ENCODE results near the gene GALNT15.

DNA sequence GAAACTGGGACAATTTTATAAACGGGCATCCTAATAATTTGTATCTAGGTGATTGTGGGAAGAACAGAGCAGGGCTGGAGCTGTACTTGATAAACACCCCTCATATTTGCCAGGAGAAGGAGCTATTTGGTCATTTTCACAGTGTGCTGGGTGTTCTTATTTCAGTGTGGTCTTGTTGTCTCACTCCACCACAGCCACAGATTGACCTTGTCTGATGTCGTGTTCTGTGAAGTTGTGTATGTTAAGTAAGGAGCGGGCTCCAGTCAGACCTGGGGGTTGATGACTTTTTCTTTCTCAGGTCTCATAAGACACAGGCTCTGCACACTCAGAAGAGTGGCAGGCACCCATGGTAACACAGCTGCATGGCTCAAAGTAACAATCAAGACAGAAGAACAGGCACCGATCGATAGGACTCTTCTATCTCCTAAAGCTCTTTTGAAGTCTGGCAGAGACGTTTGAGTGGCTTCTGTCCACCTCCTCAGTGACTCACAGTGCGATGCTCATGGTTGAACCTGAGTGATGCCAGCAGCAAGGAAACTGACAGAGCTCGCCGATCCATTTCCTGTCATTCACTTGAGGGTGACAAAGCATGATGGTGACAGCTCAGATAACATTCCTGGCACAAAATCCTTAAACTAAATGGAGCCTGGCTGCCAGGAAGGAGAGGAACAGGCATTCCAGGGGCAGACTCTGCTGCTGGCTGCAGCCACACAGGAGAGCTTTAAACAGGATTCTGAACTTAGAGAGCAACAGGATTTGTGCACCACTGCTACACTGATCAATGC lies 69.4 kb downstream of the GALNT15 start:
- TF ChIP-seq, protein P1, sequence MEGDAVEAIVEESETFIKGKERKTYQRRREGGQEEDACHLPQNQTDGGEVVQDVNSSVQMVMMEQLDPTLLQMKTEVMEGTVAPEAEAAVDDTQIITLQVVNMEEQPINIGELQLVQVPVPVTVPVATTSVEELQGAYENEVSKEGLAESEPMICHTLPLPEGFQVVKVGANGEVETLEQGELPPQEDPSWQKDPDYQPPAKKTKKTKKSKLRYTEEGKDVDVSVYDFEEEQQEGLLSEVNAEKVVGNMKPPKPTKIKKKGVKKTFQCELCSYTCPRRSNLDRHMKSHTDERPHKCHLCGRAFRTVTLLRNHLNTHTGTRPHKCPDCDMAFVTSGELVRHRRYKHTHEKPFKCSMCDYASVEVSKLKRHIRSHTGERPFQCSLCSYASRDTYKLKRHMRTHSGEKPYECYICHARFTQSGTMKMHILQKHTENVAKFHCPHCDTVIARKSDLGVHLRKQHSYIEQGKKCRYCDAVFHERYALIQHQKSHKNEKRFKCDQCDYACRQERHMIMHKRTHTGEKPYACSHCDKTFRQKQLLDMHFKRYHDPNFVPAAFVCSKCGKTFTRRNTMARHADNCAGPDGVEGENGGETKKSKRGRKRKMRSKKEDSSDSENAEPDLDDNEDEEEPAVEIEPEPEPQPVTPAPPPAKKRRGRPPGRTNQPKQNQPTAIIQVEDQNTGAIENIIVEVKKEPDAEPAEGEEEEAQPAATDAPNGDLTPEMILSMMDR (optimal IDR thresholded peaks at IDR 0.05 in 1 of 3, IDR thresholded peaks at IDR 0.05 in 1 of 3, conservative IDR thresholded peaks at IDR 0.05 in 1 of 3; ENCODE audit: extremely low read depth in 1 of 3, insufficient read depth in 2 of 3, low read length in 3 of 3): no peak
- no peak for TF ChIP-seq EZH2 (IDR thresholded peaks at IDR 0.05; ENCODE audit: low read length)

Data from keratinocyte (primary cell).